Lower leg skin (tissue), 3 donors: ENCODE data around the gene ZNF630.

Experiments used
- CTCF ChIP-seq, 3 donors: fragments of 450-650 bp; IDR thresholded peaks; one replicate each; pipeline ENCODE4 v1.5.1; 2016; ENCODE audit warnings: antibody characterized with exemption in 3 of 3, mild to moderate bottlenecking in 3 of 3, moderate library complexity in 2 of 3
- POLR2A ChIP-seq, 2 donors: fragments of 450-650 bp; IDR thresholded peaks; one replicate each; pipeline ENCODE4 v1.6.1; 2016 to 2017; ENCODE audit warnings: antibody characterized with exemption in 2 of 2, mild to moderate bottlenecking in 1 of 2, moderate library complexity in 1 of 2

- TF ChIP-seq POLR2A (IDR thresholded peaks at IDR 0.05), result no peak
- TF ChIP-seq CTCF (IDR thresholded peaks at IDR 0.05), result no peak
Measured at GRCh38 chrX:48064261-48064660, 7.2 kb downstream of the ZNF630 start.
